ENCODE data around the gene IL18RAP.

The IL18RAP gene

GRCh38 chr2:102455061-102455670 lies 32.2 kb downstream of the IL18RAP start:
- H3K4me3 ChIP-seq (ENCODE audit: low read depth, low read length), result no peak overlapping the region
- no peak for TF ChIP-seq CTCF (IDR thresholded peaks at IDR 0.05; ENCODE audit: insufficient read depth, low read length, missing control alignments)
- CTCF ChIA-PET, result interaction anchor here (1.4 kb wide), 2 partner anchors 12 to 18 kb away, joined by 3 to 6 read pairs; partner anchors contain the start of gene SLC9A4
- DNase-seq (ENCODE audit: low read depth, low spot score), result no peak
- POLR2A ChIA-PET, result no interaction called here

DNA sequence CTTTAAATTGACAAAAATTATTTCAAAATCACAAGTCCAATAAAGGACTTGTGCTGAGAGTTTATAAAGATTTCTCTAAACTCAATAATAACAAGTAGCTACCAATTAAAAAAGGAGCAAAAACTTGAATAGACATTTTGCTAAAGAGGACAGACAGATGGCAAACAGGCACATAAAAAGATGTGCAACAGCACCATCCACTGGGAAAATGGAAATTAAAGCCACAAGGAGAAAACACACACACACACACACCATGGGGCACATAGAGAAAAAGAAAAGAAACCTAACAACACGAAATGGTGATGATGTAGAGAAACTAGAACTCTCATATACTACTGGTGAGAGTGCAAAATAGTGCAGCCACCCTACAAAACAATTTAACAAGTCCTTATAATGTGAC lies 37.5 kb downstream of the IL18RAP start:
- no peak for TF ChIP-seq CTCF (IDR thresholded peaks at IDR 0.05; ENCODE audit: insufficient read depth, low read length, missing control alignments)
- no peak for DNase-seq (ENCODE audit: low read depth, low spot score)
- POLR2A ChIA-PET, result no interaction called here
- no peak overlapping the region for H3K4me3 ChIP-seq (ENCODE audit: low read depth, low read length)
- CTCF ChIA-PET, result interaction anchor here (0.9 to 1.2 kb wide), 3 partner anchors 11 to 155 kb away, joined by 3 to 7 read pairs (median 5); partner anchors contain the start of gene SLC9A4

- ChIA-PET CTCF (interaction anchor here (1.0 to 1.9 kb wide), 3 partner anchors 11 to 155 kb away, joined by 3 to 10 read pairs (median 3); partner anchors contain the start of gene SLC9A4), POLR2A (no interaction called here)
- H3K4me3 ChIP-seq (ENCODE audit: low read depth, low read length), result no peak overlapping the region
- no peak for DNase-seq (ENCODE audit: low read depth, low spot score)
- no peak for TF ChIP-seq CTCF (IDR thresholded peaks at IDR 0.05; ENCODE audit: insufficient read depth, low read length, missing control alignments)
Measured at GRCh38 chr2:102461188-102461587, 38.2 kb downstream of the IL18RAP start.

- TF ChIP-seq CTCF (IDR thresholded peaks at IDR 0.05; ENCODE audit: insufficient read depth, low read length, missing control alignments), result no peak
- no peak for DNase-seq (ENCODE audit: low read depth, low spot score)
- POLR2A ChIA-PET, result no interaction called here
- CTCF ChIA-PET, result interaction anchor here (1.1 to 2.0 kb wide), 2 partner anchors 11 to 20 kb away, joined by 3 to 4 read pairs; no protein-coding TSS in a partner anchor
- H3K4me3 ChIP-seq (ENCODE audit: low read depth, low read length), result no peak overlapping the region
Measured at GRCh38 chr2:102463160-102463559, 40.2 kb downstream of the IL18RAP start.

GRCh38 chr2:102470168-102470567 lies 47.2 kb downstream of the IL18RAP start:
- ChIA-PET CTCF (interaction anchor here (0.8 to 8.1 kb wide), 4 partner anchors 18 to 229 kb away, joined by 3 to 194 read pairs (median 26); no protein-coding TSS in a partner anchor), POLR2A (no interaction called here)
- TF ChIP-seq CTCF (IDR thresholded peaks at IDR 0.05; ENCODE audit: insufficient read depth, low read length, missing control alignments), result no peak
- H3K4me3 ChIP-seq (ENCODE audit: low read depth, low read length), result no peak overlapping the region
- no peak for DNase-seq (ENCODE audit: low read depth, low spot score)

GRCh38 chr2:102473020-102473419 lies 50.1 kb downstream of the IL18RAP start, which contains the start of gene SLC9A4:
SLC9A4 (plus strand) TSS chr2:102473226; CDS start chr2:102473760, 534 bp downstream.
- TF ChIP-seq CTCF (IDR thresholded peaks at IDR 0.05; ENCODE audit: insufficient read depth, low read length, missing control alignments), result peak; percentile 78
- no peak for DNase-seq (ENCODE audit: low read depth, low spot score)
- ChIA-PET CTCF (interaction anchor here (0.6 to 8.1 kb wide), 43 partner anchors 11 to 333 kb away, joined by 3 to 194 read pairs (median 4); no protein-coding TSS in a partner anchor), POLR2A (no interaction called here)
- H3K4me3 ChIP-seq (ENCODE audit: low read depth, low read length), result no peak within 1 kb of the TSS
